ENCODE measurements around the gene LRRC45.

DNA sequence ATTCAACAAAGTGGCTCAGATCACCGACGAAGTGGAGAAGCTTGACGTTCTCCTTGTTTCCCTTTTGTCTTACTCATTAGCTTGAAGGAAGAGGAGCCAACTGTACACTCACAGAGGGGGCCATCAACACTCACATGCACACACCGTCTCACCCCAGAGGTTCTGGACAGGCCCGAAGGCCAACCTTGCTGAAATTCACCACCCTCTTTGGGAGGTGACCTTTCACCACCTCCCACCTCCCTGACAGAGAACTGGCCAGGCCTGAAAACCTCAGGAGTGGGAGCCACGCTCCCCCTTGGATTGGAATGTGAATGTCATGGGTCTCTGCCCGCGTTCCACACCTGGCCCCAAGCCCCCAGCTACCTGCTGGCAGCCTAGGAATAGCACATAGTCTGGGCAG lies 12.4 kb downstream of the LRRC45 start:
- TF ChIP-seq POLR2AphosphoS5 (IDR thresholded peaks at IDR 0.05; ENCODE audit: low read depth, low read length) (no peak), POLR2A (IDR thresholded peaks at IDR 0.05; ENCODE audit: low read depth, low read length) (no peak), SPI1 (IDR thresholded peaks at IDR 0.05; ENCODE audit: low read depth, low read length) (no peak), TAF1 (IDR thresholded peaks at IDR 0.05; ENCODE audit: low read depth, low read length) (no peak)
